ENCODE measurements around the gene RNASE11. TPM values are rescaled to one million over a fixed set of nuclear protein-coding genes. Genes with fewer than 3 reads are reported as not detected.

RNASE11 gene
- not detected in 5 replicates for total RNA-seq (2022; extraction: Qiagen RNA extraction)

DNA sequence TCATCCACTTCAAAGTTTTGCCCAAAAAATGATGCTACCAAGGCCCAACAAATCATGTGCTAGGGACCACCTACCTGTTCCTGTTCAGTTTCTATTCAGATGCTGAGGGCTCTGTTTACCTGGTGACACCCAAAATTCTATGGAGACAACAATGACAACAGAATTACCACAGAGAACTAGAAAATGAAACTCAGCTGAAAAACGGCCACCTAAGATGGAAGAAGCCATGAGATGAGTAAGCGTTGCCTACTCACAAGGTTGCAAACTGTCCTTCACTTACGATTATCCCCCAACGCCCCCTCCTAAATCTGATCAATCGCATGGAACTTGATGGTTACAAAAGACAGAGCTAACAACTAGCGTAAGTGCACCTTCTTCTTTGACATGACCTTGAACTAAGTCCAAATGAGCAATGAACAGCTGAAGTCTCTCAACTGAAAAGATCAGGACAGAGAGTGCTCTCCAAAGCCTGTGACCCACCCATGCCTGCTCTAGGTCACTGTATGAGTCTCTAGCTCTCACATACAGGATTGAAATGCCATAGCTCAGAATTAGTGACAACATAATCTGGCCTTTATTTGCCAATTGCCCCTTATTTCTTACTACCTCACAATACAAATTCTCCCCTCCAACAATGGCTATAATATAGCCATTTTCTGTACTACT lies at the start of gene RNASE11:
TSS of gene RNASE11 (minus strand) at position 513 of the 666 bp plus-strand sequence.

DNA sequence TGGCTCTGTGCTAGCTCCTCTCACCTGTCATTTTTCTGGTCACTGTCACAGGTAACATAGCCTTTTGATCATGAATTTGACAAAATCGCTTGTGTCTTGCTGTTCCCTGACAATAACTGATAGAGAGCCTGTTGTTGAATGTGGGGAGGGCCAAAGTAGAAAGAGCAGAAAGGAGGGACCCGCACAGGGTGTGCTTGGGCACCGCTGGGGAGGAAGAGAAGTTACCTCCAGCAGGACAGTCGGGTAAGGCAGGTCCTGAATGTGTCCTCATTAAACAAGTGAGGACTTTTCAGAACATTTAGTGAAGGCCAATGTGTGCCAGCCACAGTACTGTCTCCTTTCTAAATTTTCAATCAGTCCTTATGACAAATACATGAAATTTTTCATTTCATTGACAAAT lies 3.4 kb upstream of the RNASE11 start, which contains the start of gene RNASE12:
TSS of gene RNASE12 (minus strand) at position 142 of the 400 bp plus-strand sequence. CDS start 653 bp downstream, outside the sequence.

DNA sequence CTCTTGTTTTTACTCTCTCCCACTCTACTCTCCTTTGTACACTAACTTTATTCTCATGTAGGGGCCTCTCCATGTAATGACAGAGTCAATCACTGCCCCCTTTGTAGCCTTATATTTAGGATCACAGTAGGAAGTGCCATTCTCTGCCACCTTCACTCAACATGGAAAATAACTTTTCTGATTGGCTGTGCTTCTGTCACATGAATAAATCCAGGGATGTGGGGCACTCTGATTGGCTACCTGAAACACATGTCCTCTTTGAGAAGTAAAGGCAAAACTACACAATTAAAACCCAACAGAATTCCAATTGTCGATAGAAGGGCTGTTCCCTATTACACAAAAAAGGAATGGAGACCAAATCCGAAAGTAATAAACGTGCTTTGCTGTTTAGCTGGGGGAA lies 26.8 kb downstream of the RNASE11 start, which contains the start of gene RNASE9:
TSS of gene RNASE9 (minus strand) at position 87 of the 400 bp plus-strand sequence.

Other genes with a start within 250 kb of the RNASE11 start
- gene PARP2, start 244.4 kb downstream of the RNASE11 start, total RNA-seq (2022; extraction: Qiagen RNA extraction), result 20.0 to 27.3 TPM (median 21.1 TPM) in 5 replicates
- gene TEP1, start 174.5 kb downstream of the RNASE11 start, total RNA-seq (2022; extraction: Qiagen RNA extraction), result 9.2 to 11.4 TPM (median 10.7 TPM) in 5 replicates
- 0.01 to 0.02 TPM in 2 of 5 replicates, not detected in the others for gene KLHL33, start 151.8 kb downstream of the RNASE11 start, total RNA-seq (2022; extraction: Qiagen RNA extraction)
- 24.8 to 26.9 TPM (median 26.0 TPM) in 5 replicates for gene OSGEP, start 133.2 kb downstream of the RNASE11 start, total RNA-seq (2022; extraction: Qiagen RNA extraction)
- gene APEX1, start 132.8 kb downstream of the RNASE11 start, total RNA-seq (2022; extraction: Qiagen RNA extraction), result 256 to 269 TPM (median 260 TPM) in 5 replicates
- gene PIP4P1, start 126.6 kb downstream of the RNASE11 start, total RNA-seq (2022; extraction: Qiagen RNA extraction), result 27.7 to 42.8 TPM (median 34.4 TPM) in 5 replicates
- 154 to 192 TPM (median 164 TPM) in 5 replicates for gene PNP, start 118.6 kb downstream of the RNASE11 start, total RNA-seq (2022; extraction: Qiagen RNA extraction)
- 0.13 to 0.35 TPM (median 0.22 TPM) in 5 replicates for gene RNASE10, start 82.5 kb downstream of the RNASE11 start, total RNA-seq (2022; extraction: Qiagen RNA extraction)
- gene RNASE9, start 27.0 kb downstream of the RNASE11 start, total RNA-seq (2022; extraction: Qiagen RNA extraction), result not detected in 5 replicates
- gene RNASE12, start 3.4 kb upstream of the RNASE11 start, total RNA-seq (2022; extraction: Qiagen RNA extraction), result not detected in 5 replicates
- gene OR6S1, start 53.7 kb upstream of the RNASE11 start, total RNA-seq (2022; extraction: Qiagen RNA extraction), result not detected in 5 replicates
- gene RNASE4, start 96.6 kb upstream of the RNASE11 start, total RNA-seq (2022; extraction: Qiagen RNA extraction), result 5.5 to 8.9 TPM (median 8.1 TPM) in 5 replicates
- gene ANG, start 100.8 kb upstream of the RNASE11 start, total RNA-seq (2022; extraction: Qiagen RNA extraction), result 8.0 to 13.7 TPM (median 9.4 TPM) in 5 replicates
- not detected in 5 replicates for gene EDDM3A, start 157.9 kb upstream of the RNASE11 start, total RNA-seq (2022; extraction: Qiagen RNA extraction)
- not detected in 5 replicates for gene EDDM3B, start 180.4 kb upstream of the RNASE11 start, total RNA-seq (2022; extraction: Qiagen RNA extraction)
- not detected in 5 replicates for gene RNASE6, start 193.3 kb upstream of the RNASE11 start, total RNA-seq (2022; extraction: Qiagen RNA extraction)
- 0.15 to 0.57 TPM (median 0.25 TPM) in 5 replicates for gene RNASE1, start 214.8 kb upstream of the RNASE11 start, total RNA-seq (2022; extraction: Qiagen RNA extraction)